NCI-H2227 treated with DMSO at 0.1 percent for 48 hours (cell line): ENCODE data around the gene MSI2.

ENCODE experiments used
- DNase-seq: peaks from one replicate; lab custom pipeline; 2025; lab: John Stamatoyannopoulos, UW

Gene MSI2

DNA sequence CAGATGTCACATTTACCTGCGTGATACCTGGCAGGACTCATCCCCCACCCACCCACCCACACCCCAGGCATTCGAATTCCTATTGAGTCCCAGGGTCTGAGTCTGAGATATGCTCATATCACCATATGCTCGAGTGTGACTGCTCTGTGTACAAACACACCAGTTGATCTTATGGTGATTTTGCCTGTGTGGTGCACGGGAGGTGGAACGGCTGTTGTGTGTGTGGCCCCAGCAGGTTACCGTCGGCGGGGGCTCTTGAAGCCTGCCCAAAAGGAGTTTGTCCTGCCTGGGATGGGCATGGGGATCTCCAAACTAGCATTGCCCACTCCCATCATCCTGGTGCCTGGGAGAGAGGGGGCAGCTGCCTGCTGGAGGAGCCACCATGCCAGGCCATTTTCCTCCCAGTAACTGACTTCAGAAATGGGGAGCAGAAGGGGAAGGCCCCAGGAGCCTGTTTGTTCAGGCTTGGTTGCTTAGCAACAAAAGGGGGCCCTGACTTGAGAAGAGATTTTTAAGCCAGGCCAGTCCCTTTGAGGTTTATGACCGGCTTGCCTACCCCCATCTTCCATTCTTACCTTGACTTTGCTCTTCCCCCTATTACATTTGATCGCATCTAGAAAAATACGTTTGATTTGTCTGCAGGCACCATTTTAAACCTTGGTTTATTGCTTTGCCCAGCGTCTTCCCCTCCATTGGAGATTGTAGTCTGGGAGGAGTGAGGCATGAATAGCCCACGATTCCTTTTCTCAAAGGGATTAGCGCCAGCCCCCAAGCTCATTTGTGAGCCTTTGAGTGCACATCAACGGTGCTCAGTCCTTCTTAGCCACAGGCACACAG, 271.1 kb downstream of the MSI2 start:
- peak; percentile 39 for DNase-seq

DNA sequence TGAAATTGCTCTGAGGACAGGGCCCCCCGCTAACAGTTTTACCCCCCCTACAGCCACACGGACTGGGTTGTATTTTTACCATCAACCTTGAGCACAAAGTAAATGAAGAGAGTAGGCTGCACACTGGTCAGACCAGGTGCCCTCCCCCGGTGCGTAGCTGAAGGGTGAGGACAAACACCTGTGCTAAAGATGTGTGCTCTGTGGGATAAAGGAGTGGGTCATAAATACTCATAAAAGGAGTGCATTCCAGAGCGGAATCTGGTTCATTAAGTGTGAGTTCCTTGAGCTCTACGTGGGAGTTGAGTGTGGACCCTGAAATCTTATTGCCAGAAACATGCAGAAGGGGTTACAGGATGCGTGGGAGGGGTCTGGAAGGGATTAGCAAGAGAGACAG, 271.7 kb downstream of the MSI2 start:
- no peak for DNase-seq

GRCh38 chr17:57530026-57530425, 273.7 kb downstream of the MSI2 start:
- DNase-seq: no peak

- DNase-seq: no peak
Measured at GRCh38 chr17:57530508-57530907, 274.2 kb downstream of the MSI2 start.

- no peak for DNase-seq
Measured at GRCh38 chr17:57531078-57531477, 274.8 kb downstream of the MSI2 start.

DNA sequence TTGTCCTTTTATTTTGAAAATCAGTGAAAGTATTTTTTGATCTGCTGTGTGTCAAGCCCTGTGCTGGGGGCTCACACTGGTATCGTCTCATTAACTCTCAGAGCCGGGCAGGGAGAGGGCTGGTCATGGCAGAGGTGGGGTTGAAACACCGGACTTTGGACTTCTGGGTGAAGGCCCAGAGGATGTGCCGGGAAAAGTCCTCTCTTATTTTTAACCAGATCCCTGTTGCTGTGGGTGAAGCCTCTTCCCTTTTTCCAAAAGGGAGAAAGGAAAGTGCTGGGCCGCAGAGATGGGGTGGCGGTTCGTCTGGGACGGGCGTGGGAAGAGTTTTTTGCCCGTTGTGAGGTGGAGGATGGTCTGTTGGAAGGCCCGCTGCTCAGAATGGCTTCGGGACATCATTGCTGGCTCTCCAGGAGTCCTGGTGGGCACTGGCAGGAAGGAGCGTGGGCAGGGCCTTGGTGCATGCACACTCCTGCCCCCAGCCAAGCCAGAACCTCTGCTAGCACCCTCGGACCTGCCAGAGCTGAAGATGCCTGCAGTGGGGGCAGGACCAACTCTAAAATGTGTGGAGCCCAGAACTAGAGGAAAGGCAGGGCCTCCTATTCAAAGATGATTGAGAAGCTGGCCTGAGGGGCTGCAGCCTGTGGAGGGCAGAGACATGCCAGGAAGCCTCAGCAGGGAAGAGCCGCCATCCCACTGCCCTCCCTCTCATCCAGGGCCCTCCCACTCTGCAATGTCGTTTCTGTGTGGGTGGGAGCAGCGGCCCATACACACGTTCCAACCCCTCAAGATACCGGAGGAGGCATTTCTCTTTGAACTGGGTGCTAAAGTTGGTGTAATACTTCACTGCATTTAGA, 275.6 kb downstream of the MSI2 start:
- DNase-seq: no peak

- no peak for DNase-seq
Measured at GRCh38 chr17:57532556-57532955, 276.2 kb downstream of the MSI2 start.

GRCh38 chr17:57532966-57533365, 276.6 kb downstream of the MSI2 start:
- DNase-seq: no peak

- DNase-seq: no peak
Measured at GRCh38 chr17:57533684-57534305, 277.5 kb downstream of the MSI2 start.

DNA sequence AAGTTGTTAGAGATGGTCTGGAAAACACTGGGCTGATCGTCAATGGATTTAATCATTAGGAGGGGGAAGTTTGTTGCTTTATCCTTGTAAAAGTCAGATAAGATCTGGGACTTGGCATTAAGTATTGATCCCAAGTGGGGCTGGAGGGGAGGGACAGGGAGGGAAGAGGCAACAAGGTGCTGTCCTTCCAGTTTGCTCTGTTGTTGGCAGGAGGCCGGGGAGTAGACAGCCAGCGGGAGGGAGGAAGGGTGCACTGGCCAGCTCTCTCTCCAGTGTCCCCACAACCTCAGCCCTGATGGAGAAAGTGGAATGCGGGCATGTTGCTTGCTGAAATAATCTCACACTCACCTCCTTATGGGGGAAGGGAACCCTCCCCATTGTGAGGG, 278.5 kb downstream of the MSI2 start:
- DNase-seq: no peak

GRCh38 chr17:57535249-57535966, 279.1 kb downstream of the MSI2 start:
- DNase-seq: peak; percentile 86

GRCh38 chr17:57536289-57536688, 280.0 kb downstream of the MSI2 start:
- DNase-seq: no peak

DNA sequence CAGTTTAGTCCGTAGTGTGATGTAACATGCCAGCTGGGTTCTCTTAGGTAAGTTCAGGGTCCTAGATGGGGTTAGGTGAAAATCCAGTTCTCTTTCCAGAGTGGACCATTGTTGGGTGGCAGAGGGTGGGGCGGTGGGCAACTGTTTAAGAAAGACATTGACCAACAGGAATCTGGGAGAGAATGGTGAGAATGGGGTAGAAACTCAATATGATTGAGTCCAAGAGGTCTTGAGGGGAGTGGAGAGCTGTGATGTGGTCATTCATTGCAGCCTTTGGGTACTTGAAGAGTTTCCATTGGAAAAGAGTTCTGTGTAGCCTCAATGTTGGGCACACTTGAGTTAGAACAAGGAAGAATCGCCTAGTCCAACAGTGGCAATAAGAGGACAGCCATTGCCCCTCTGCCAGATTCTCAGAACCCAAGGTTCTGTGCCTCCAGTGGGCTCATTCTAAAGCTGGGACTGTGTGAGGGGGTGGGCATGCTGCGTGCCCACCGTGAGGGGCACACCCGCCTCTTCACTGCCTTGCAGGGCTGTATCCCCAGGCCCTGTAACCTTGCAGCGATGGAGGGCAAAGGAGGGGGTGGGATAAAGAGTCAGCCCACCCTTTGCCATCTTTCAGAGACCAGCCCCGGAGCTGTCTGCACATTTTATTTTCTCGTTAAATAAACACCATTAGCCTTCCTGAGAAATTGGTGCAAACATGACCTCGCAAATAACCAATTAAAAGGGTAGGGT, 280.6 kb downstream of the MSI2 start:
- no peak for DNase-seq

DNA sequence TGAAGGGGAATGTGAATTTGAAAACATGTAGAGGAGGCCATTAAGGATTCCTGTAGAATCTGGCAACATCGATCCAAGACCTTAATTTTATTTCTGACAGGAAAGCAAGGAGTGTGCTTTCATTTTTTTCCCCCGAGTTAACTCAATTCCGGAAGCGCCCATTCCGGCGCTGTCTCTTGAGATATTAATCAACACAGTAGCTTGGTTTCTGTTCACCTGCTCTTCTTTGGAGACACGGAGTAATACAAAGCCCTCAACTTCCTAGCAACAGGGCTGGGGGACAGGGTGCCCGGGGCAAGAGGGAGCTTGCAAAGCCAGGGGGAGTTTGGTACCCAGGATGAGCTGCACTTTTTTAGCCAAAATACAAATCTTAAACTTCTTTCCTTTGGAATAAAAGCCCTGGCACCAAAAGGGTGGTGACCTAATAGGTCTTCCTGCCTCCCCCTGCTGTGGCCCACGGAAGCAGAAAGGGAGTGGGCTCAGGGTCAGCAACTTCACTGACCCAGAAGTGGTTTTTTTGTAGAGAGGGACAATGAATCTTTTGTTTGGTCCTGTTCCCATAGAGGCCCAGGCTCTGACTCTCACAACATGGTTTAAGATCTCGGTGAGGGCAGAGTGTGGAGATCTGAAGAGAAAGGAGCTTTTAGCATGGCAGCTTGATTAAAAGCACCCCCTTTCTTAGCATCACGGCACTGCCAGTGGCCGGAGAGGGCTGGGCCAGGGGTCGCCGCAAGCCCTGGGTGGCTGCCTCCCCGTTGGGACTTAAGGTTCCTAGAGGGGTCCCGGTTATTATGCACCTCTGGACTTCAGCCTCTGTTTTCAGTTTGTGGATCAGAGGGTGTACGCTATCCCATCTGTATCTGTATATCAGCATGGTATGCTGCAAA, 281.4 kb downstream of the MSI2 start:
- DNase-seq: no peak

- no peak for DNase-seq
Measured at GRCh38 chr17:57538736-57539456, 282.6 kb downstream of the MSI2 start.

DNA sequence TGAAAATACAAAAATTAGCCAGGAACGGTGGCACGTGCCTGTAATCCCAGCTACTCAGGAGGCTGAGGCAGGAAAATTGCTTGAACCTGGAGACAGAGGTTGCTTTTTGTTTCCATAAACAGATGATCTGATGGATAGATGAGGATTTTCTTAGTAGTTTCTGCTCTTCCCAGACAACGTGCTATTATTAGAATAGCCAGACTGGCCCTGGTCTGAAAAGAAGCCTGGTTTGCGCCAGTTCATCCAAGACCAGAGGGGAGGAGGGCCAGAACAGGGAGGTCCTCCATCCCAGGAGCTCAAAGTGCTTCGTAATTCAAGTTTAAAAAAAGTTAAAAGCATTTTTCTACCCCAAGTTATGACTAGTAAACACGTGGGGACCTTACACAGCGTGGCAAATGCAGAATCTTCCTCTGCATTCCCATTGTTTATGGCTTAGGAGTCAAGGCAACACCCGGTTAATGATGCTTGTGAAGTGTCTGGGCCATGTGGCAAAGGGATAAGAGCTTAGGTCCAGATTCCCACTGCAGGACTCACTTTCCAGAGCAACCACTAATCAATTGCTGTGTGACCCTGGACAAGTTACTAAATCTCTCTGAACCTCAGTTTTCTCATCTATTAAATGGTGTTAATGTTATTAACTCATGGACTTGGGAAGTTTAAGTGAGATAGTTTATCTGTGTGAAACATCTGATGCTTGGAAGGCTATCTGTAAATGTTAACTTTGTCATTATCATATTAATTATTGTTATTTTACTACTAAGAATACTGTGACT, 283.4 kb downstream of the MSI2 start:
- no peak for DNase-seq

- no peak for DNase-seq
Measured at GRCh38 chr17:57540596-57540995, 284.3 kb downstream of the MSI2 start.

DNA sequence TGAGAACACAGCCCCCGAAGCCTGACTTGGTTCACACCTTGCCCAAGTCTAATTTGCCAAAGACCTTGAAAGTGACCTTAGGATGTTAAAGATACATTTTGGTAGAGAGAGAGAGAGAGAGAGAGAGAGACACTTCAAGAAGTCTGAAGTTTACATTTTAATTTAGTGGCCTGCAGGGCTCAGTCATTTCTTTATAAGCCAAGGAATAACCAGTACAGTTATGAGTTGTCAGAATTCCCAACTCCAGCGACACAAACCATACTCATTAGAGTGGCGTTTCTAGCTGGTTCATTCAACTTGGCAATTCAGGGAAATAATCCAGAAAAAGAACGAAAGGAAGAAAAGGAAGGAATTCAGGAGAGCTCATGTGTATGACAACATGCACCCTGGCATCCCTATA, 284.7 kb downstream of the MSI2 start:
- DNase-seq: no peak
